Measurements from ENCODE around the gene MYL10.

MYL10 gene

GRCh38 chr7:101629171-101629570 lies at the start of gene MYL10:
MYL10 (minus strand) TSS chr7:101629296; CDS start chr7:101629118, 178 bp downstream.
- DNase-seq = no peak

DNA sequence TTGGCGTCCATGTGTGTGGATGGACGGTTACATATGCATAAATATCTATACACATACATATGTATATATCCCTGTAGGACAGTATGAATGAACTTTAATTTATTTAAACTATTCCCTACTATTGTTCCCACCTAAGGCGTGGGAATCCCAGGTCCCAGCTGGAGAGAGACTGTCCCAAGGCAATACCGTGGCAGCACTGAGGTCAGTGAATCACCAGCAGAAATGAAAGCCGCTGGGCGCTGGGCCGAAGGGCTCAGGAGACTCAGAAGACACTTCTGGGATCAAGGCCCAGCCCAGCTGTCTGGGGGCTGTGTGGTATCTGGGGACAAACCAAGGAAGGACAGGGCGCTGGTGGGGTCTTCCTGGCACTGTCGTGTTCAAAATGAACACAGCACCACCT lies 49.6 kb upstream of the MYL10 start:
- no peak for DNase-seq

DNA sequence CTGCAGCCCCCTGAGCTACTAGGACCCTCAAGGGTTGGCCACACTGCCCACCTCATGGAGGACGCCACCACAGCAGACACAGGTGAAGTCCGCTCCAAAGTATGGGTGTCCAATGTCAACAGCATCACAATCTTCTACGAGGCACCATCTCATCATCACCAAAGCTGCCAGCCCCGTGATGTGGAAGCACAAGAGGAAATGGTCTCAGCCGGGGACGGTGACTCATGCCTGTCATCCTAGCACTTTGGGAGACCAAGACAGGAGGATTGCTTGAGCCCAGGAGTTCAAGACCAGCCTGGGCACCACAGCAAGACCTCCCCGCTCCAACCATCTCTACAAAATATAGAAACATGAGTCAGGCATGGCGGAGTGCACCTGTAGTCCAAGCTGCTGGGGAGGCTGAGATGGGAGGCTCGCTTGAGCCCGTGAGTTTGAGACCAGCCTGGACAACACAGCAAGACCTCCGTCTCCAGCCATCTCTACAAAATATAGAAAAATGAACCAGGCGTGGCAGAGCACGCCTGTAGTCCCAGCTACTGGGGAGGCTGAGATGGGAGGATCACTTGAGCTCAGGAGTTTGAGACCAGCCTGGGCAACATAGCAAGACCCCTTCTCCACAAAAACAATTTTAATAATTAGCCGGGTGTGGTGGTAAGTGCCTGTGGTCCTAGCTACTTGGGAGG lies 48.8 kb upstream of the MYL10 start:
- DNase-seq = no peak

DNA sequence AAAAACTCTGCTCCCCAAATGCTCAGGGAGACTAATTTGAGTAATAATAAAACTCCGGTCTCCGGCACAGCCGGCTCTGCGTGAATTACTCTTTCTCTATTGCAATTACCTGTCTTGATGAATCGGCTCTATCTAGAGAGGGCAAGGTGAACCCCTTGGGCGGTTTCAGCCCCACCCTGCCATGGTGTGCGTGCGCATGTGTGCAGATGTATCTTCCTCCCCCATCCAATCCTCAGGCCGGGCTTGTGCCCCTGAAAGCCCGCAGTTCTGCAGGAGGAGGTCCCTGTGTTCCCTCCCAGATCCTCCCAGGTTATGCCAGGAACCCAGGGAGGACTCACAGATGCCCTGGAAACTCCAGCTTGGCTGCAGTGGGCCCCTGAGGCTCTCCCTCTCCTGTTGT lies 48.3 kb upstream of the MYL10 start:
- DNase-seq = no peak

DNA sequence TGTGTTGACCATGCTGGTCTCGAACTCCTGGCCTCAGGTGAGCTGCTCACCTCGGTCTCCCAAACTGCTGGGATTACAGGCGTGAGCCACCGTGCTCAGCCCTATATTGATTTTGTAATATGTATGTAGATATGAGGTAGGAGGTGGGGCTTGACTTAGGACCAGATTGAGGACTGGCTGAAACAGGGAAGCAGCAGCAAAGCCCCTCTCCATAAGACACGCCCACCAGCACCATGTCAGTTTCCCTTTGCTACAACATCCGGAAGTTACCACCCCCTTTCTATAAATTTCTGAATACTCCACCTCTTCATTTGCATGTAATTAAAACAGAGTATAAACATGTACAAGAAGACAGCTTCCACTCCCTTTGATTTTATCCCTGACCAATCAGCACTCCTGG lies 47.9 kb upstream of the MYL10 start:
- peak; percentile 9 for DNase-seq

DNA sequence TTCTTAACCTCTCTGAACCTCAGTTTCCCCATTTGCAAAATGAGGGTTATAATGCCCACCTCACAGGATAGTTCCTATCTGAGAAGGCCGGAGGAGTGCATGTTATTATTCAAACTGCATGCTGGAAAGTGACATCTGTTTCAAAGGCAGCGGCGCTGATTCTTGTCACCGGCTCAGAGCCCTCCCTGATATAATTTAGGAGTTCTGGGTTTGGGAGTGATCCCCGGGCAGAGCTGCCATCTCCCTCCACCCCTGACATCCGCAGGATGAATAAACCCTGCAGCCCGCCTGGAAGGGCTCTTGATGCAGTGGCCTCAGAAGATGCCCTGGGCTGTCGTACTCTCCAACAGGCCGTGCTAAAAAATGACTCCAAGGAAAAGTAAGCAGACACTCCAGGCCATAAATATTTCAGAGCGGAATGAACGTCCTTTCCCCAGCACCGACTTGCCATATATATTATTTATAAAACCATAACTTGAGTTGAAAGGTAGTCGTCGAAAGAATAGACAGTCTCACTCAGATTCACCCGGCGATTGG lies 47.0 kb upstream of the MYL10 start:
- DNase-seq = no peak

GRCh38 chr7:101674439-101674838 lies 45.3 kb upstream of the MYL10 start:
- no peak for DNase-seq

DNA sequence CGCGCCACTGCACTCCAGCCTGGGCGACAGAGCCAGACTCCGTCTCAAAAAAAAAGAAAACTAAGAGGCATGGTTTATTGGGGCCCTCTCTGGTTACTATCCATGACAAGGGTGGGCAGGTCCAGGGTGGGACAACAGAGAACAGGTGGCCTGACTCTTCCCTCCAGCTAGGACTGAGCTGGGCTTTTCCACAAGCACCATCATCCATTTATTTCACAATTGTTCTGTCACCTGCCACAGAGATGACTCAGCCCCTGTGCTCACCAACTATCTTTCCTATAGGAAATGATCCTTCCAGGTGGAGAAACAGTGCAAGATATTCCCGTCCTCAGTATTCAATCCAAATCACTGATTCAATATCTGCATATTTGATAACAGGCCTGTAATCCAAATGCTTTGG lies 44.9 kb upstream of the MYL10 start:
- no peak for DNase-seq

DNA sequence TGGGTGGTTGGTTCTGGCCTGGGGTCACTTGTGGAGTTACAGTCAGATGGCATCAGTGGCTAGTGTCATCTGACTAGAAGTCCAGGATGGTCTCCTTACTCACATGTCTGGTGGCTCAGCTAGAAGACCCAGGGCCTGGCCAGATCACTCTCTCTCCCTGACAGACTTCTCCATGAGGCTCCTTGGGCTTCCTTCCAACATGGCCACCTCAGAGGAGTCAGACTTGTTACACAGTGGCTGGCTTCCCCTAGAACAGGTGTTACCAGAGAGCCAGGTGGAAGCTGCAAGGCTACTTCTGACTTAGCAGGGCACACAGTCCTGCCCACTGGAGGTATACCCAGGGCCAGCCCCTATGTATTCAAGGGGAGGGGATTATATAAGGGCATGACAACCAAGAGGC lies 44.2 kb upstream of the MYL10 start:
- no peak for DNase-seq

GRCh38 chr7:101671371-101672356 lies 42.6 kb upstream of the MYL10 start:
- DNase-seq = no peak

DNA sequence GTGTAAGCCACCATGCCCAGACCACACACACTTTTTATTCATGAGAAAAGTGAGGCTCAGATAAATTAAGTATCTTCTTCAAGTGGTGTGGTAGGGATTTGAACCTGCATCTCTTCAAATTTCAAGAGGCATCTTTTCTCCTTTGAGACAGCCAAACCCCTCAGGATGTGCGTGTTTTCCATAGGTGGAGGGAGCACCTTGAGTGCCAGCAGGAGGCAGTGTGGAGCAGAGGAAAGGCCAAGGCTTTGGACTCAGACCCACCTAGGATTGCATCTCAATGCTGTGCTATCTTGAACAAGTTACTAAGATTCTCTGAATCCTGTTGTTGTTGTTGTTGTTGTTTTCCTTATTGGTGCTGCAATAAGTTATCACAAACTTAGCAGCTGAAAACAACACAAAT lies 40.2 kb upstream of the MYL10 start:
- DNase-seq = no peak

- DNase-seq = no peak
Measured at GRCh38 chr7:101668726-101669125, 39.6 kb upstream of the MYL10 start.

DNA sequence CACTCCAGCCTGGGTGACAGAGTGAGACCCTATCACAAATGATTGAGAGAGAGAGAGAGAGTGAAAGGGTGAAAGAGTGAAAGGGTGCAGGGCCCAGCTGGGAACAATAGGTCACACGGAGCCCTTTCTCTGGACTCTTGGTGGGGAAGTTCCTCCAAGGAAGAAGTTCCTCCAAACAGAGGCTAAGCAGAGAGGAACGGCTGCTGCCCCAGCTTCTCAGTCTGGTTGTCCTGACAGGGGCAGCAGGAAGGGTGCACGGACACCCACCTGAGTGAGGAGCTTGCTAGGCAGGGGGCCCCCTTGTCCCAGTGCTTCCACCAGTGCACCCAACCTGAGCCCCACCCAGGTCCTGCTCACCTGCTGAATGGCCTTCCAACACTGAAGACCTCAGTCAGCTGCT lies 38.8 kb upstream of the MYL10 start:
- DNase-seq = no peak

DNA sequence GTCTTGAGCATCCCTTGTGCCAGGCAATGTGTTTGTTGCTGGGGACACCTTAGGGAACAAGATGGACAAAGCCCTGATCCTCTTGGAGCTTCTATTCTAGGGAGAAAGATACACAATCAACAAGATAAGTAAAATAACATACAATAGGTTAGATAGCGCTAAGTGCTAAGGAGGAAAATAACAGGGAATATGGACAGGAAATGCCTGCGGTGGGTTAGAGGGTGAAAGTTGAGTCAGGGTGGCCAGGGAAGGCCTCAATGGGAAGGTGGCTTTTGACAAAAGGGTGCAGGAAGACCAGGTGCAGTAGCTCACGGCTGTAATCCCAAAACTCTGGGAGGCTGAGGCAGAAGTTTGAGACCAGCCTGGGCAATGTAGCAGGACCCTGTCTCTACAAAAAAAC lies 38.3 kb upstream of the MYL10 start:
- no peak for DNase-seq

DNA sequence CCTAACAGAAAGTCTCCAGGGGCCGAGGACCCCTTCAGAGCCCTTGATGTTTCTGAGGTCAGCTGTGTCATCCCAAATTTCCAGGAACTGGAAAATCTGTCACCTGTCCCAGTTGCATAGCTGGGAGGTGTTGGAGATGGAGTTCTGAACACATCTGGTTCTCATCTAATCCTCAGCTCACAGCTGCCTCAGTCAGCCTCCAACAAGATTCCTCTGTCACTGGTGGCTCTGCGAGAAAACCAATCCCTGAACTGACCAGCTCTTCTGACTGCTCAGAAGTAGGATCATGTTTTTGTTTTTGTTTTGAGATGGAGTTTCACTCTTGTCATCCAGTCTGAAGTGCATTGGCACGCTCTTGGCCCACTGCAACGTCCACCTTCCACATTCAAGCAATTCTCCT lies 37.6 kb upstream of the MYL10 start:
- DNase-seq = no peak

DNA sequence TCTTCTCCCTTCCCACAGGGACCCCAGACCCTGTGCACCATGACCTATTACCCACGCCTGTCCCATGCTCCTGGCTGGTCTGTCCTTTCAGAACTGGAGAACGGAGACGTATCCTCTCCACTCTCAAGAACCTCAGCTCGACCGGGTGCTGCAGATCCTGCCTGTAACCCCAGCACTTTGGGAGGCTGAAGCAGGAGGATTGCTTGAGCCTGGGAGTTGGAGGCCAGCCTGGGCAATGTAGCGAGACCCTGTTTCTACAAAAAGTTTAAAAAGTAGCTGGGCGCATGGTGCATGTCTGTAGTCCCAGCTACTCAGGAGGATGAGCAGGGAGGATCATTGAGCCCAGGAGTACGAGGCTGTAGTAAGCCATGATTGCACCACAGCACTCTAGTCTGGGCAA lies 37.2 kb upstream of the MYL10 start:
- DNase-seq = no peak

- no peak for DNase-seq
Measured at GRCh38 chr7:101664893-101665471, 35.9 kb upstream of the MYL10 start.

- no peak for DNase-seq
Measured at GRCh38 chr7:101664436-101664835, 35.3 kb upstream of the MYL10 start.

DNA sequence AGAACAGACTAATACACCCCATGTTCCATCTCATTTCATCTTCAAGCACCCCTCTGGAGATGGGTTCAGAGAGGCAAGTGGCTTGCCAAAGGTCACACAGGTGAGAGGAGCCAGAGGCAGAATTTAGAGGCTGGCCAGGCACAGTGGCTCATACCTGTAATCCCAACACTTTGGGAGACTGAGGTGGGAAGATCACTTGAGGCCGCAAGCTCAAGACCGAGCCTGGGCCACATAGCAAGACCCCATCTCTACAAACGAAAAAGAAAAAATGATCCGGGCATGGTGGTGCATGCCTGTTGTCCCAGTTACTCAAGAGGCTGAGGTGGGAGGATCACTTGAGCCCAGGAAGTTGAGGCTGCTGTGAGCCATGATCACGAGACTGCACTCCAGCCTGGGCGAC lies 34.7 kb upstream of the MYL10 start:
- no peak for DNase-seq

DNA sequence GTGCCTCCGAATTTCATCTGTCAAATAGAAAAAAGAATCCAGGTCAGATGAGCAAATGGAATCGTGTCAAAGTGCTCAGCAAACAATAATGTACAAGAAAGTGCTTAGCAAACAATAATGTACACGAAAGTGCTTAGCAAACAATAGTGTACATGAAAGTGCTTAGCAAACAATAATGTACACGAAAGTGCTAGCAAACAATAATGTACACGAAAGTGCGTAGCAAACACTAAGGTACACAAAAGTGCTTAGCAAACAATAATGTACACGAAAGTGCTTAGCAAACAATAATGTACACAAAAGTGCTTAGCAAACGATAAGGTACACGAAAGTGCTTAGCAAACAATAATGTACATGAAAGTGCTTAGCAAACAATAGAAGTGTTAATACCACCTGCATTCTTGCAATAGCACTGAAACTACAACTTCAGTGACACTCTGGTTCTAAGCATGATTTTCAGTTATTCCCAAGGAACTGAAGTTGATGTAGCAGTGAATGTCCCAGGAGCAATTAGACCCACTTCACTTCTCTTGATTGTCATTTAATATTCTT lies 33.4 kb upstream of the MYL10 start:
- DNase-seq = no peak

DNA sequence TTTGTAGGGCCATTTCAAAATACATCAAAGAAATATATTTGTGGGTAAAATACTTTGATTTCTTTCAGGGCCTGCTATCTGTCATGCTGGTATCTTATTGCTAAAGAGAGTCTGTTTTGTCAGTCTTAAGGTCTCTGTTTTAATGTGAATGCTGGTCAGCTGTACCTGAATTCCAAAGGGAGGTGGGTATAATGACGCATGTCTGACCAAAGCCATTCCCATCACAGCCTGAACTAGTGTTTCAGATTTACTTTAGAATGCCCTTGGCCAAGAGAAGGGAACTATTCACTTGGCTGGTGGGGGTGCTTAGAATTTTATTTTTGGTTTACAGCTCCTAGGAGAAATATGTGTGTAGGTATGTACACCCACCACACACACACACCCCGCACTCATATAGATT lies 30.6 kb upstream of the MYL10 start:
- no peak for DNase-seq

DNA sequence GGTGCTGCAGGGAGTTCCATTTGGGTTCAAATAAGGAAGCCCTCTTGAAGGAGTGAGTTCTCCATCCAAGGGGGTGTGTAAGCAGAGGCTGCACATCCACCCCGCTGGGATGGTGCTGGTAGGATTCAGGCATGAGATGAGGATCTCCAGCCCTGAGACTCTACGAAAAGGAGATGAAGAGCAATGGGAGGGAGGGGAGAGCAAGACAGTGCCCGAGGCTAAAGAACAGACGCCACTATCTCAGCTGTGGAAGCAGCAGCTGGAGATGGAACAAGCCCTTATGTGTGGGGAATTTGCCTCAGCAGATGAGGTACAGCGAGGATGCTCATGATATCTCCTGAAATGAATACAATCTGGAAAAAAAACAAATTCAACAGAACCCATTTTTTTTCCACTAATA lies 28.1 kb upstream of the MYL10 start:
- no peak for DNase-seq

DNA sequence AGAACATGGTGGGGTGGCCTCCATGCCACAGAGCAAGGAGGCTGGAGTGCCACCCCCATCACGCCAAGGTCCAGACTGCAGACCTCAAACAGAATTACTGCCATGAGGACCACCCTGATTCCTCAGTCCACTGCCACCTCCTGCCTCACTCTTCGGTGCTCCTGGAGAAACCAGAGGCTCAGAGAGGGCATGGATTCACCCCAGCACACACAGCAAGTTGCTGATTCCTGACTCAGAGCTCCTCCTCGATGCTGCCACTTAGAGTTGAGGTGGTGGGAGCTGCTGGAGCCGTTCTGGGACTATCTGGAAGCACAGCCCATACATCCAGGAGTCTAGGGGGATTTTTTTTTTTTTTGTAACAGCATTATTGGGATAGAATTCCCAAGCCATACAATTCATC lies 22.0 kb upstream of the MYL10 start:
- no peak for DNase-seq
